PC-9 (cell line): Measurements from ENCODE around the gene GALNT13.

ENCODE experiments used
- EZH2 ChIP-seq: fragments of 200-600 bp; sonication (generic); IDR thresholded peaks from 2 replicates; pipeline ENCODE4 v1.8.0; 2017; ENCODE audit warnings: antibody characterized with exemption, low read depth
- TF ChIP-seq, protein P1 (sequence below): fragments of 200-600 bp; sonication (generic); conservative IDR thresholded peaks from 2 replicates; pipeline ENCODE4 v1.6.1; 2017; ENCODE audit warnings: mixed run types, antibody characterized with exemption, mild to moderate bottlenecking, moderate library complexity

DNA sequence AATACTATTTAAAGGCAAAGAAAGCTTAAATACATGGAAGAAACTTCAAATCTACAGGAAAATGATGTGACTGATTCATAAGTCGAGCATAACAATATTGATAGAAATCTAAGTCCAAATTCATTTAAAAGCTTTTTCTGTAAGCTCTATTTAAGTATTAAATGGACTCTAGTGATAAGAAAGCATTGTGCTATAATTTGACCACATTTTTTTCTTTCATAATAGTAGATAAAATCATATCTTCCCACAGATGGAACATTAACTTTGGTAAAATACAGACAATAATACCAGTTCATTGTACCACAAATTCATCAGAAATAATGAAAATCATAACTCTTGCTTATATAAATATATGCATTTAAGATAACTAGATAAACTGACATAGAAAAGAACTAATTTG lies 366.5 kb downstream of the GALNT13 start:
- TF ChIP-seq, protein P1, sequence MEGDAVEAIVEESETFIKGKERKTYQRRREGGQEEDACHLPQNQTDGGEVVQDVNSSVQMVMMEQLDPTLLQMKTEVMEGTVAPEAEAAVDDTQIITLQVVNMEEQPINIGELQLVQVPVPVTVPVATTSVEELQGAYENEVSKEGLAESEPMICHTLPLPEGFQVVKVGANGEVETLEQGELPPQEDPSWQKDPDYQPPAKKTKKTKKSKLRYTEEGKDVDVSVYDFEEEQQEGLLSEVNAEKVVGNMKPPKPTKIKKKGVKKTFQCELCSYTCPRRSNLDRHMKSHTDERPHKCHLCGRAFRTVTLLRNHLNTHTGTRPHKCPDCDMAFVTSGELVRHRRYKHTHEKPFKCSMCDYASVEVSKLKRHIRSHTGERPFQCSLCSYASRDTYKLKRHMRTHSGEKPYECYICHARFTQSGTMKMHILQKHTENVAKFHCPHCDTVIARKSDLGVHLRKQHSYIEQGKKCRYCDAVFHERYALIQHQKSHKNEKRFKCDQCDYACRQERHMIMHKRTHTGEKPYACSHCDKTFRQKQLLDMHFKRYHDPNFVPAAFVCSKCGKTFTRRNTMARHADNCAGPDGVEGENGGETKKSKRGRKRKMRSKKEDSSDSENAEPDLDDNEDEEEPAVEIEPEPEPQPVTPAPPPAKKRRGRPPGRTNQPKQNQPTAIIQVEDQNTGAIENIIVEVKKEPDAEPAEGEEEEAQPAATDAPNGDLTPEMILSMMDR = no peak
- TF ChIP-seq EZH2 = no peak
